K562 (cell line): ENCODE data around the gene FARSB. TPM values are rescaled to one million over a fixed set of nuclear protein-coding genes. Genes with fewer than 3 reads are reported as not detected.

Experiments used
- ATAC-seq: fragments of 200-7000 bp; cut with Tn5 transposase; 3 replicates; pipeline ENCODE4 v1.9.1; 2020; ENCODE audit warnings: moderate library complexity
- BruUV-seq: library from RNA; stranded (reverse); fragments of 400-500 nt; replicated peaks from 2 replicates; lab custom pipeline; 2021; lab: Mats Ljungman, UMichigan
- CTCF ChIA-PET: fragments of 300-600 bp; formaldehyde crosslinking; extraction: SDS; loops from one replicate; lab custom pipeline; 2021; ENCODE audit warnings: low intra/inter-chr PET ratio; lab: Yijun Ruan, JAX
- POLR2A ChIA-PET: fragments of 300-600, 350-650 bp; sonication (Branson Sonifier 250); formaldehyde crosslinking; extraction: SDS; loops from one replicate; lab custom pipeline; 2021; ENCODE audit warnings: antibody characterized with exemption, inconsistent platforms; lab: Yijun Ruan, JAX
- DNase-seq, 4 experiments: peaks; one replicate each; pipeline versions ENCODE4 v3.0.0 to v3.0.0-alpha.2; 2011 to 2018; ENCODE audit warnings: low spot score in 3 of 4, mixed read lengths in 3 of 4; ENCODE audit errors: extremely low read depth in 1 of 4
- FAIRE-seq: peaks from 2 replicates; lab custom pipeline; 2011; peaks lifted over from hg19 to GRCh38; lab: Jason Lieb, UNC
- H2AFZ ChIP-seq: 2 replicates; pipeline ENCODE4 v1.6.0; 2011; ENCODE audit warnings: low read depth, low read length, control low read depth, inconsistent platforms
- H3K27ac ChIP-seq: fragments of 200-600 bp; 3 replicates; pipeline ENCODE4 v1.8.0; 2011; ENCODE audit warnings: low read depth, mild to moderate bottlenecking, control low read depth, inconsistent platforms, low read length, moderate library complexity, mixed read lengths; ENCODE audit errors: extremely low read depth
- H3K27me3 ChIP-seq, 2 experiments: fragments of 300-600 bp in 1 of 2; 2 replicates in 1 of 2; 3 replicates in 1 of 2; pipeline versions ENCODE4 v1.6.0 to v1.8.0; 2011; ENCODE audit warnings: inconsistent platforms in 2 of 2, low read length in 2 of 2, mild to moderate bottlenecking in 1 of 2, mixed read lengths in 1 of 2, moderate library complexity in 1 of 2; ENCODE audit not compliant: control insufficient read depth in 2 of 2, insufficient read depth in 2 of 2
- H3K36me3 ChIP-seq: fragments of 300-600 bp; 3 replicates; pipeline ENCODE4 v1.8.0; 2011; ENCODE audit warnings: mild to moderate bottlenecking, low read length, inconsistent platforms; ENCODE audit not compliant: control insufficient read depth, insufficient read depth
- H3K4me1 ChIP-seq, 2 experiments: fragments of 200-600 bp in 1 of 2; replicated peaks in 1 of 2; 2 replicates in 1 of 2; 3 replicates in 1 of 2; pipeline versions ENCODE4 v1.5.1 to v1.8.0; 2011; ENCODE audit warnings: inconsistent platforms in 2 of 2, low read length in 2 of 2, mild to moderate bottlenecking in 1 of 2, mixed read lengths in 1 of 2, moderate library complexity in 1 of 2; ENCODE audit not compliant: control insufficient read depth in 2 of 2, insufficient read depth in 2 of 2
- H3K4me2 ChIP-seq: 2 replicates; pipeline ENCODE4 v1.6.1; 2011; ENCODE audit warnings: low read length, control low read depth, inconsistent platforms, mixed read lengths; ENCODE audit not compliant: insufficient read depth
- H3K4me3 ChIP-seq: fragments of 200-600 bp; sonication (generic), shearing (Covaris generic); 2 replicates; pipeline ENCODE4 v1.5.1; 2016; ENCODE audit warnings: control low read depth, inconsistent platforms
- H3K79me2 ChIP-seq: fragments of 200-600 bp; 3 replicates; pipeline ENCODE4 v1.8.0; 2011; ENCODE audit warnings: low read length, inconsistent platforms; ENCODE audit not compliant: control insufficient read depth, insufficient read depth
- H3K9ac ChIP-seq, 2 experiments: 2 replicates each; pipeline versions ENCODE4 v1.6.0 to v1.6.1; 2011; ENCODE audit warnings: low read depth in 2 of 2, low read length in 2 of 2, control low read depth in 1 of 2, inconsistent platforms in 1 of 2, mild to moderate bottlenecking in 1 of 2, mixed read lengths in 1 of 2; ENCODE audit not compliant: insufficient read depth in 1 of 2
- H3K9me1 ChIP-seq: one replicate; pipeline ENCODE4 v1.6.0; 2011; ENCODE audit warnings: inconsistent platforms, mild to moderate bottlenecking, low read length, moderate library complexity; ENCODE audit not compliant: control insufficient read depth, insufficient read depth
- H3K9me3 ChIP-seq: replicated peaks from 2 replicates; pipeline ENCODE4 v1.5.1; 2011; ENCODE audit warnings: low read depth, low read length, inconsistent platforms; ENCODE audit not compliant: control insufficient read depth, insufficient read depth
- H4K20me1 ChIP-seq: replicated peaks from 2 replicates; pipeline ENCODE4 v1.6.1; 2011; ENCODE audit warnings: low read length, inconsistent platforms, mixed read lengths; ENCODE audit not compliant: control insufficient read depth, insufficient read depth
- BCLAF1 ChIP-seq, 2 experiments: fragments of 450-650 bp in 1 of 2; IDR thresholded peaks; 2 replicates each; pipeline ENCODE4 v1.6.1; 2011 to 2017; ENCODE audit warnings: low read depth in 2 of 2, antibody characterized with exemption in 1 of 2, borderline replicate concordance in 1 of 2, low read length in 1 of 2, mild to moderate bottlenecking in 1 of 2, mixed read lengths in 1 of 2; ENCODE audit not compliant: control insufficient read depth in 1 of 2
- CHD2 ChIP-seq: IDR thresholded peaks from 2 replicates; pipeline ENCODE4 v1.6.1; 2011; ENCODE audit warnings: low read depth, low read length
- CTBP1 ChIP-seq: fragments of 450-650 bp; IDR thresholded peaks from 2 replicates; pipeline ENCODE4 v1.6.1; 2016; ENCODE audit warnings: borderline replicate concordance
- DACH1 ChIP-seq: fragments of 450-650 bp; IDR thresholded peaks from 2 replicates; pipeline ENCODE4 v1.6.1; 2018; ENCODE audit not compliant: partially characterized antibody
- FOXP4 ChIP-seq: sonication (generic); formaldehyde crosslinking; IDR thresholded peaks from 2 replicates; pipeline ENCODE4 v1.8.0; 2022; ENCODE audit warnings: mild to moderate bottlenecking, missing genetic modification reagents, borderline replicate concordance
- MCM7 ChIP-seq, 2 experiments: fragments of 450-650 bp; IDR thresholded peaks; 2 replicates each; pipeline ENCODE4 v1.6.1; 2016 to 2018
- SRSF9 ChIP-seq: fragments of 200-400 bp; formaldehyde crosslinking; IDR thresholded peaks from 2 replicates; pipeline ENCODE4 v1.6.1; 2017; ENCODE audit warnings: low read depth, low read length, borderline replicate concordance
- ZNF551 ChIP-seq: fragments of 250-450 bp; sonication (Bioruptor Pico); IDR thresholded peaks from 2 replicates; pipeline ENCODE4 v1.5.0; 2021; ENCODE audit warnings: mild to moderate bottlenecking, moderate library complexity
- WGBS: fragments of 100-300 bp; shearing (Covaris generic); methylation state at CpG from one replicate; pipeline ENCODE4 v1.1.6; 2016; ENCODE audit warnings: low coverage, mixed read lengths; ENCODE audit not compliant: insufficient coverage; ENCODE audit errors: missing lambda C conversion rate; 5-methylcytosine and 5-hydroxymethylcytosine counted together
- in situ Hi-C: fragments of 300-500 bp; cut with MboI; formaldehyde crosslinking; loops from 4 replicates; pipeline ENCODE4 v1.15.0; 2018; ENCODE audit warnings: inconsistent platforms, mixed read lengths
- intact Hi-C: fragments of 100-400 bp; cut with micrococcal nuclease; formaldehyde crosslinking; loops from 2 replicates; pipeline ENCODE4 v1.14.2; 2022
- polyA plus RNA-seq, 8 experiments: library from polyadenylated mRNA; depleted of rRNA in 4 of 8; stranded (reverse) in 5 of 8; unstranded in 3 of 8; fragments of >200 nt; fragmentation: Nextera tagmentation in 2 of 8; fragmentation: Illumina TruSeq in 1 of 8; extraction: Ambion mirVana in 2 of 8; extraction: Trizol in 1 of 8; gene quantifications; 2 replicates each; pipeline versions ENCODE4 v1.2.1 to v1.2.3, GENCODE V29; 2011 to 2014; ENCODE audit warnings: inconsistent platforms in 1 of 8, missing spikeins in 1 of 8
- total RNA-seq, 7 experiments: library from RNA; depleted of rRNA in 6 of 7; stranded (reverse); fragments of >200 nt in 6 of 7; fragmentation: Illumina TruSeq in 2 of 7; extraction: Trizol in 2 of 7; gene quantifications; 2 replicates each; pipeline versions ENCODE4 v1.2.1 to v1.2.3, GENCODE V29; 2011 to 2021; ENCODE audit warnings: low replicate concordance in 1 of 7

Gene FARSB
- total and polyA plus RNA-seq, 9 of the 15 experiments (the other 6 are each of a cell fraction or from before 2014, with no cell fraction given) = 26.6 to 171 (median 55.7) TPM

GRCh38 chr2:222595581-222595980 is 60.3 kb downstream of the FARSB start:
- in situ Hi-C loops = no loop called here
- no peak overlapping the region for H3K27ac ChIP-seq
- POLR2A ChIA-PET = no interaction called here

More at GRCh38 chr2:222595581-222595980, 60.3 kb downstream of the FARSB start:
- no peaks in the 10 kb centered on the region for H3K4me1 ChIP-seq
- H3K36me3 ChIP-seq = peaks cover 89% of the 10 kb centered on the region
- H3K9me1 ChIP-seq = no peaks in the 10 kb centered on the region
- TF ChIP-seq DACH1 = no peak
- no peak for TF ChIP-seq FOXP4 (CRISPR knock-in tag)
- TF ChIP-seq ZNF551 (CRISPR knock-in tag) = no peak
- TF ChIP-seq CHD2 = no peak
- no peak for TF ChIP-seq MCM7 (IDR thresholded peaks at IDR 0.05)
- TF ChIP-seq BCLAF1 (IDR thresholded peaks at IDR 0.05; ENCODE audit: borderline replicate concordance in 1 of 2, control insufficient read depth in 1 of 2, low read depth in 2 of 2, low read length in 1 of 2) = no peak
- no peak for TF ChIP-seq CTBP1
- no peak for TF ChIP-seq SRSF9
- 83% methylated on average over 1 of the region's 2 CpGs for WGBS
- CTCF ChIA-PET = no interaction called here
- H4K20me1 ChIP-seq = no peaks in the 10 kb centered on the region
- H3K4me3 ChIP-seq = no peak overlapping the region
- no peak overlapping the region for H3K9ac ChIP-seq
- no TSS peak for BruUV-seq
- peaks cover 5% of the 10 kb centered on the region; the same call in 1 of the 3 replicates for H3K79me2 ChIP-seq
- H3K9me3 ChIP-seq = no peaks in the 10 kb centered on the region
- H2AFZ ChIP-seq = no peak overlapping the region
- no peaks in the 10 kb centered on the region for H3K27me3 ChIP-seq
- DNase-seq (no peak), FAIRE-seq (no peak), ATAC-seq (no peak)
- H3K4me2 ChIP-seq = no peak overlapping the region
- intact Hi-C loops = no loop called here
